Frontal cortex (tissue), 4 donors: Measurements from ENCODE around the gene ANKRD13B. TPM values are rescaled to one million over a fixed set of nuclear protein-coding genes. Genes with fewer than 3 reads are reported as not detected.

Experiments used
- DNase-seq, 2 donors: peaks; one replicate each; pipeline ENCODE4 v3.0.0; 2012; ENCODE audit warnings: low spot score in 2 of 2
- FAIRE-seq: peaks from 2 replicates; lab custom pipeline; 2012; peaks lifted over from hg19 to GRCh38; lab: Jason Lieb, UNC
- total RNA-seq: library from RNA; depleted of rRNA; stranded (reverse); fragments of >200 nt; gene quantifications from one replicate; pipeline ENCODE4 v1.2.3, GENCODE V29; 2014
- donor health status: control.
- donor health status: control.
- donor health status: control.

ANKRD13B gene
- total RNA-seq, 1 donor from 2014 or later = 19.6 TPM

DNA sequence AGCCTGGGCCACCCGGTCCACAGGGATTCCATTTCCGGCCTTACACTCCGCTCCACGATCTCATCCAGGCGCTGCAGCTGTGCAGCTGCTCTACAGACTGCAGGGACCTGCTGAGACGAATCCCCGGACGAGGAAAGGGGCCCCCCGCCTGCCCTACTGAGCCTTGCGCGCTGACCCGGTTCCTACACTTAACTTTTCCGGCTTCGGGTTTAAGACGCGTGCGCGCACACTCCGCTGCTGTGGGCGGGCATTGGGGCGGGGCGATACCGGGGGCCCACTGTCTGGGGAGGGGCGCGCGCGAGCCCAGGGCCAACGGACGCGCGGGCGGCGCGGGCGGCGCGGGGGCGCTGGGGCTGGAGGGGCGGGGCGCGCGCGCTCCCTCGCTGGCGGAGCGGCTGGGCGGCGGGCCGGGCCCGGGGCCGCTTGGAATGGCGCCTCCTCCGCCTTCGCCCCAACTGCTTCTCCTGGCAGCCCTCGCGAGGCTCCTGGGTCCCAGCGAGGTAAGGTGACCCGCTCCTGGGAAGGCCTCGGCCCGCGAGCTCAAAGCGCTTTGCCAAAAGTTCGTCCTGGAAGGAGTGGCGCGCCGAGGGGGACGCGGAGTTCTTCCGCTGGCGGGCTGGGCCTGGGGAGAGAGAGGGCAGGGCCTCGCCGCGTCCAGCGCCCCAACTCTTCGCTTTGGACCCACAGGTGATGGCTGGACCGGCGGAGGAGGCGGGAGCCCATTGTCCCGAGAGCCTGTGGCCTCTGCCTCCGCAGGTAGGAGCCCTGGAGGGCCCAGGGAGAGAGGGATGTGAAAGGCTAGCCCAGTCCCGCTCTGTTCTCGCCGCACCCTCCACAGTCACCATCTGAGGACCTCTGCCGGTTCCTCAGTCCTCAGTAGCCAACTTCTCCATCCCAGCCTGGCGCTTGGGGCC is 24.3 kb upstream of the ANKRD13B start, which contains the start of gene TP53I13:
Gene TP53I13 (plus strand): TSS at position 371 of the 914 bp plus-strand sequence. CDS start 58 bp downstream, at position 429.
- DNase-seq (peak; percentile 89 to 93), FAIRE-seq (no peak)

DNA sequence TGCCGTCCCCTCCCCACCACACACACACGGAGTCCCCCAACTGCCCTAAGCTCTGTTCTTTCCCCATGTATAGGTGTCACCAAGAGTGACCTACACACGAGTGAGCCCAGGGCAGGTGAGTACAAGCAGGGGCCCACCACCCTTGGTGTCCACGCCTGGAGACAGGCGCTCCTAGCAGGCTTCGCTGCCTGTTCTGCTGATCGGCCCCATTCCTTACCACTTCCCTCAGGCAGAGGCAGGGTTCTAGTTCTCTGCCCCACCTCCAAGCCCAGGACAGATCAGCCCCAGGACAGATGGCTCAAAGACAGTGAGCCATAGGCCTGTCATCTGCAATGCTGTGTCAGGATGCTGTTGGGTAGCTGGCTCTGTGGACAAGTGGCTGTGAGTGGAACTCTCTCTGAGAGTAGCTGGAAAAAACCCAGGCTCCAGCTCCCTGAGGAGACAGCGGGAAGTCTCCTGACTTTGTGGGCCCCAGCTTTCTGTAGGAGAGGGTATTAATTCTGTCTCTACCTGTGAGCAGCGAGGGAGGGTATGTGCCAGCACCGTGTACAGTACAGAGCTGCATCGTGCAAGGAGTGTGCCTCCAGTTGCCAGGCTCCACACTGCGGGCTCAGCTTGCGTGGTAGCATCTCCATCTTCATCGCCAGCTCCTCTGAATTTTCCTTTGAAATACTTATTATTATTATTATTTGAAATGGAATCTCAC is 23.5 kb upstream of the ANKRD13B start:
- peak in 1 of 2 donors; percentile 28 for DNase-seq
- no peak for FAIRE-seq

DNA sequence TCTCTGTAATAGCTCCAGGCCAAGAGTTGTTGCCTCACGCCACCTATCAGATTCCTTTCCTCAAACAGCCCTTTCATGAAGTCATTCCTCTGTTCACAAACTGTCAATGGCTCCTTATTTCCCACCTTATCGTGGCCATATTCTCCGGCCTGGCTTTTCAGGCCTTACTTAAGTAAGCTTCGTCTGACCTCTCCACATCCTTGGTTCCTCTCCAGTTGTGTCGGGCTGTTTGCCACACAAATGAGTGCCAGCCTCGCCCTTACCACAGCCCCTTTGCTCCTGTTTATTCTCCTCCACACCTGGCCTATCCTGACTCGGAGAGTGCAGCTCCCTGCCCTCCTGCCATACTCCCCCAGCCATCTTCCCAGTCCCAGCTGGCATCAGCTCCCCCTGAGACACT is 22.4 kb upstream of the ANKRD13B start:
- DNase-seq (no peak), FAIRE-seq (no peak)

DNA sequence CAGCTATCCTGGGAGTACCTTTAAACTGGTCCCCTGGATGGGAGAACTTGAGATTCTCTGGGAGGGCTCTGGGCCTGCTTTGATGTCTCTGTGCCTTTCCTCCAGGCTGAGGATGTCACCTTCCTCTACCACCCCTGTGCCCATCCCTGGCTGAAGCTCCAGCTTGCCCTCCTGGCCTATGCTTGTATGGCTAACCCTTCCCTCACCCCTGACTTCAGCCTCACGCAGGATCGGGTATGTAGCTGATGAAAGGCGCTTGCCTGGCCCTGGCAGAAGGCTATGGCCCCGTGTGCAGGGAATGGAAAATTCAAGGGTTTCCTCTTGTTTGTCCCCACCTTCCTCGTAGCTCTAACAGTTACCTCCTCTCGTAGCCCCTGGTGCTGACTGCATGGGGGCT is 21.4 kb upstream of the ANKRD13B start:
- FAIRE-seq = no peak
- peak in 1 of 2 donors; percentile 12 for DNase-seq

DNA sequence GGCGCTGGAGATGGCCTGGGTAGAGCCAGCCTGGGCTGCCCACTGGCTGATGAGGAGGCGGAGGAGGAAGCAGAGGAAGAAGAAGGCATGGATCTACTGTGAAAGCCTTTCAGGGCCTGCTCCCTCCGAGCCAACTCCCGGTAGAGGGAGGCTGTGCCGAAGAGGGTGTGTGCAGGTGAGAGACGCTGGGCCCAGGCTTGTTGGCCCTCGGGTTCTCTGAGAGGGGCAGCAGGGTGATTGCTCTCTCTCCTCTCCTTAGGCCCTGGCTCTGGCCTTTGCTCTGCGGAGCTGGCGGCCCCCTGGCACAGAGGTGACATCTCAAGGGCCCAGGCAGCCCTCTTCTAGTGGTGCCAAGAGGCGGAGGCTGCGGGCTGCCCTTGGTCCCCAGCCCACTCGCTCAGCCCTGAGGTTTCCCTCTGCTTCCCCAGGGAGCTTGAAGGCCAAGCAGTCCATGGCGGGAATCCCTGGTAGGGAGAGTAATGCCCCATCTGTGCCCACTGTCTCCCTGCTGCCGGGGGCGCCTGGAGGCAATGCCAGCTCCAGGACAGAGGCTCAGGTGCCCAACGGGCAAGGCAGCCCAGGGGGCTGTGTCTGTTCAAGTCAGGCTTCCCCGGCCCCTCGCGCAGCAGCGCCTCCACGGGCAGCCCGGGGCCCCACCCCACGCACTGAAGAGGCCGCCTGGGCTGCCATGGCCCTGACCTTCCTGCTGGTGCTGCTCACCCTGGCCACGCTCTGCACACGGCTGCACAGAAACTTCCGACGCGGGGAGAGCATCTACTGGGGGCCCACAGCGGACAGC is 20.9 kb upstream of the ANKRD13B start:
- FAIRE-seq = no peak

DNA sequence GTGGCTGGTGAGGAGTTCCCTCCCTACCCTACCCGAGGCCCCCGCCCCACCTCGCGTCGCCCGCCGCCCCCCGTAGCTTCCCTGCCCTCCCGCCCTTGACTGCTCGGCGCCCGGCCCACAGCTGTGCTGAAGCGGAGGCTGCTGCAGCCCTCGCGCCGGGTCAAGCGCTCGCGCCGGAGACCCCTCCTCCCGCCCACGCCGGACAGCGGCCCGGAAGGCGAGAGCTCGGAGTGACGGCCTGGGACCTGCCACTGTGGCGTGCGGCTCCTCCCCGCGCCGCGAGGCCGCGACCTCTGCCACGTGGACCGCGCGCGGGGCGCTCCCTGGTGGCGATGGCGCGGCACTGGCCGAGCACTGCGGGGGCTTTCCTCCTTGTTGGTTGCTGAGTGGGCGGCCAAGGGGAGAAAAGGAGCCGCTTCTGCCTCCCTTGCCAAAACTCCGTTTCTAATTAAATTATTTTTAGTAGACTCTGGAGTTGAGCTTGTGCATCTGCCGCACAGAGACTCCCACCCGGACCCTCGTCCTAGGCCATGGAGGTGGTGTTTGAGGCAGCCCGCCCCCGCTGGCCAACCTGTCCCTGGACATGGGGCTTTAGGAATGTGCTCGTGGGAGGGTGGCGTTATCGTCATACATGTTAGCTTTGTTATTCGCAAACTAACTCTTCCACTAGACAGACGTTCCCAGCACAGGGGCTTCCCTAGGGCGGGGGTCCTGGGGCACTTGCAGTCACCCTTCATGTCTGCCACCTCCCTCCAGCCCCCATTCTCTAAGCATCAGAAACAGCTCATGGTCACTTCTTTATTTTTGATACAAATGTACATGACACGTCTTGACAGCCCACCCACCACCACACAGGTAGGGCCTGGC is 20.0 kb upstream of the ANKRD13B start:
- FAIRE-seq = no peak
- peak; percentile 81 to 88 for DNase-seq

More for the DNA sequence above, 20.9 kb upstream of the ANKRD13B start:
- DNase-seq = no peak

DNA sequence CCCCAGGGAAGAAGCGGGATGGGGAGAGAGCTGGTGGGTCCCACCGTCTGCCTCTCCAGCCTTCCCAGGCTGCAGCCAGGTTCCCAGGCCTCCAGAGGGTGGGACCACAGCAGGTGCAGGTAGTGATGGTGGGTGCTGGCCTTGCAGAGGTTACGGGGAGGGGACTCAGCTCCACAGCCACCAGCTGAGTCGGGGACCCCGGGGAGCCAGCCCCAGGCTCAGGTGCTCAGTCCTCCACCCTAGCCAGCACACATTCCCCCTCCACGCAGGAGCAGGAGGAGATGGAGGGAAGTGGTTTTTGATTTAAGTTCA is 19.4 kb upstream of the ANKRD13B start:
- FAIRE-seq (no peak), DNase-seq (no peak)

DNA sequence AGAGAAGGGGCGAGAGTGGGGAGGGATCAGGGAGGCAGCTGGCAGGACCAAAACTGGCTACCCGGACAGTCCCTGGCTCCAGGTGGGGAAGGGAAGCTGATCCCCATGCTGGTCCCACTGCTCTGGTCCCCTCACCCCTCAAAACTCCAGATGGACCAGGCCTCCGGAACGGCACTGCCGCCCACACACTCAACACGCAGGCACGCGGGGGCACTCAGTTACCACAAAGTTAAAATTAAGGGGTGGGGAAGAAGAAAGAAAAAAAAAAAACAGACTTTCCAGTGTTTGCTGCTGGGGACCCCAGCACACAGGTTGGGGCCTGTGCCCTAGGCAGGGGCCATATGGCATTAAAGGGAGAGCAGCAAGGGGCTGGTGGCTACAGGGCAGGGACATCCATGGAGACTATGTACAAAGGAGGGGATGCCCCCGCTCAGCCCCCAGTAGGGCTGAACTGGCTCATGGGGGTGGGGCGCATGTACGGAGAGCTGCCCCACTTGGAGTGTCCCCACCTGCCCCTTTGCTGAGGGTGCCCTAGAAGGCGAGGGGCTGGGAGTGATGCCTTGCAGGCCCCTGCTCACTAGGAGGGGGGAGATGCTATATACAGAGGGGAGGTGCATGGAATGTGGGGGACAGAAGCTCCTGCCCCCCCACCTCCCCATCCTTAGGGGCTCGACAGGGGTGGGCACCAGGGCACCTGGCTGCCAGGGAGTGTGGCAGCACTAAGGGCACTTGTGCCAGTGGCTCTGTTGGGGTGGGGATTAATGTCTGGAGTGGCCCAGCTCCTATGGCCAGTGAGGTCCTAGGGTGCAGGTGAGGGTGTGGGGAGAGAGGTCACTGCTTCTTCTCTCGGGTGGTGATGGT is 18.8 kb upstream of the ANKRD13B start:
- DNase-seq = peak in 1 of 2 donors; percentile 16
- no peak for FAIRE-seq

DNA sequence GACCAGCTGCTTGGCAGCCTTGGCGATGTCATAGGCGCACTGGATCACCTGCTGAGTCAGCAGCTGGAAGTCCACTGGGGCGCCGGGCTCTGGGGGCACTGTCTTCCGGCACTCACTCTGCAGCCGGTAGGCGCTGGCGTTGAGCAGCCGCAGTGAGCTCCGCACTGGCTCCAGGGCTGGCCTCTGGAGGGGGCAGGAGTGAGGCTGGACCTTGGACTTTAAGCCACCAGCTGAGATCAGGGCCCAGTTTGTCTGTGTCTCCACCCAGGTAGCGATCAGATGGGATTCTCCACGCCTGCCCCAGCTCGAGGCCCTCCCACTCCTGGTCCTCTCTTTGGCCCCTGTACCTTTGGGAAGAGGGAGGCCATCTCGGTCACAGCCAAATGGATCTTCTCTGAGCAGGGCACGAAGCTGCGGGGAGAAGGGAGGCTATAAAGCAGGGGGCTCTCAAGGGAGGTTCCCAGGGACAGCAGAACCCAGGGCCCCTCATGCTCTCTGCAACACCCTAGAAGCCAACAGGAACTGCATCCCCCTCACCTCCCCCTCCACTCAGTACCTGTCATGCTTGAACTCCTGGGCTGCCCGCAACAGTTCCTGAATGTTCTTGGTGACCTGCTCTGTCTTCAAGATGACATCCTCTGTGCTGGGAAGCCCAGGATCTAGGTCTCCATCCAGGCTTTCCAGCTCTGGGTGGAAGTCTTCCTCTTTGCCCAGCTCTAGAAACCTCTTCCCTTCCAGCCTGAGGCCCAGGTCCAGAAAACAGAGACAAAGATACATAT is 18.0 kb upstream of the ANKRD13B start:
- DNase-seq = peak in 1 of 2 donors; percentile 8

DNA sequence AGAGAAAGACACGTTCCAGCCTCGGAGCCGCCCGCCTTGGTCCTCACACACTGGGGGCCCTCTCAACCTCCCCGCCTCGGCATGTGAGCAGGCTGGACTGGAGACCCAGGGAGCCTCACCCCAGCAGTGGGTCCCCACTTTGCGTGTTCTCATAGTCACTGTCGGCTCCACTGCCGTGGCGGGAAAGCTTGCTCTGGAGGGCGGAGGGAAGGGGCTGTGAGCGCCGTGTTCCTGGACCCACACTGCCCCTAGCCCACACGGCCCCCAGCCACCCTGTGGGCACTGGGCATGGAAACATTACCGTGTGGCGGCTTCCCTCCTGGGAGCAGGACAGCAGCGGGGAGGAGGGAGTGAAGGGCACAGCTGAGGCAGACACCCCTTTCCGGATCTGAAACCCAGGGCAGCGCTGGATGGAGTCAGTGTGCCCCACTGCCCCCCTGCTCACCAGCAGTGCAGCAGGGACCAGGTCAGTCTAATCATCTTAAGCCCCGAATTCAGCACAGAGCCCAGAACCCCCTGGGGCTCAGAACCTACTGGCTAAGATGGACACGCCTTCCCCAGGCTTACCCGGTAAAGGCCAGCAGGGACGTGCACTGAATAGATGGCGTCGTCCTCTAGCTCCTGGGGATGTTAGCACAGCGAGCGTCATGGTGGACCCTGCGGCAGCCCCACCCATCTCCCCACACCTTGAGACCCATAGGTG is 17.3 kb upstream of the ANKRD13B start:
- FAIRE-seq (no peak), DNase-seq (no peak)

More for the DNA sequence above, 18.0 kb upstream of the ANKRD13B start:
- FAIRE-seq = no peak

DNA sequence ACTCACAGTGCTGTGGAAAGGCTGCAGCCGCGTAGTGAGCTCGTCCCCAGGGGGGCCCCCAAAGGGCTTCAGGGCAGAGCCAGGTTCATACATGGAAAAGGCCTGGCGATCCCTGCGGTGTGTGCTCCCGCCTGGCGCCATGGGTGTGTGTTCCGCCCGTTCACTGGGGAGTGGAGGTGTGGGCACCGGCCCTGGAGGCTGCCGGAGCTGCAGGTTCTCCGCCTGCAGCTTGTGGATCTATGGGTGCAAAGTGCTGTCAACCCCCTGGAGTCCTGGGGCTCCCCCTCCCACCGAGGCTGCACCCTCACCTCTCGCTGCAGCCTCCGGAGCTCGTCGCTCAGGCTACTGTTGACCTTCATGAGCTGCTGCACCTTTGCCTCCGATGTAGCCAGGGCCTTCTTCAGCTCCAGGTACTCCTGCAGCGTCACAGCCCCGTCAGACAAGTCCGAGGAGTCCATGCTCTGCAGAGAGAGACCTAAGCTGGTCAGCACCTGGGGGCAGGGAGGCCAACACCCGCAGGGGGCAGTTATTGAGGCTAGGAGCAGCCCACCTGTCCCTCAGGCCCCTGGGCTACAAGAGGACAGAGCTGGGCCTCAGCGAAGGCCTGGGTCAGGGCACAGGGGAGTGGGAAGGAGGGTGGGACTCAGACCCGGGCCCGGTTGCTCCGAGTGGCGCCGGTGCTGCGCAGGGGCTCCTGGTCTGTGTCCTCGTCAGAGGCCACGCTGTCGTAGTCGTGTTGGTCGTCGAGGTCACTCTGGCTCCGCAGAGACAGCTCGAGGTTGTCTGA is 16.5 kb upstream of the ANKRD13B start:
- no peak for DNase-seq
- FAIRE-seq = no peak

DNA sequence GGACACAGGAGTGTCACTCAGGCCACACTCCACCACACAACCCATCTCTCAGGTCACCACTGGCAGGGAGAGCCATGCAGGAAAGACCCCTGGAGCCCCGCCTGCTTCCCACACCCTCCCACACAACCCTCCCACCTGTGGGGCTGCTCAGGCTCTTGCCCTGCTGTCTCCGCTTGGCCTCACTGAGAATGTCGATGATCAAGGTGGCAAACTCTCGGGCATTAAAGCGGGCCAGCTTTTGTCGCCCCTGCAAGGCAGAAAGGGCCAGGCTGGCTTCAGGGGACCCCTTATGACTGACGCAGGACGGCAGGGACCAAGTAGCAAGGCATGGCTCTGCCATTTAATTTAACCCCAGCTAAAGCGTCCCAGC is 15.9 kb upstream of the ANKRD13B start:
- no peak for DNase-seq
- FAIRE-seq = no peak

DNA sequence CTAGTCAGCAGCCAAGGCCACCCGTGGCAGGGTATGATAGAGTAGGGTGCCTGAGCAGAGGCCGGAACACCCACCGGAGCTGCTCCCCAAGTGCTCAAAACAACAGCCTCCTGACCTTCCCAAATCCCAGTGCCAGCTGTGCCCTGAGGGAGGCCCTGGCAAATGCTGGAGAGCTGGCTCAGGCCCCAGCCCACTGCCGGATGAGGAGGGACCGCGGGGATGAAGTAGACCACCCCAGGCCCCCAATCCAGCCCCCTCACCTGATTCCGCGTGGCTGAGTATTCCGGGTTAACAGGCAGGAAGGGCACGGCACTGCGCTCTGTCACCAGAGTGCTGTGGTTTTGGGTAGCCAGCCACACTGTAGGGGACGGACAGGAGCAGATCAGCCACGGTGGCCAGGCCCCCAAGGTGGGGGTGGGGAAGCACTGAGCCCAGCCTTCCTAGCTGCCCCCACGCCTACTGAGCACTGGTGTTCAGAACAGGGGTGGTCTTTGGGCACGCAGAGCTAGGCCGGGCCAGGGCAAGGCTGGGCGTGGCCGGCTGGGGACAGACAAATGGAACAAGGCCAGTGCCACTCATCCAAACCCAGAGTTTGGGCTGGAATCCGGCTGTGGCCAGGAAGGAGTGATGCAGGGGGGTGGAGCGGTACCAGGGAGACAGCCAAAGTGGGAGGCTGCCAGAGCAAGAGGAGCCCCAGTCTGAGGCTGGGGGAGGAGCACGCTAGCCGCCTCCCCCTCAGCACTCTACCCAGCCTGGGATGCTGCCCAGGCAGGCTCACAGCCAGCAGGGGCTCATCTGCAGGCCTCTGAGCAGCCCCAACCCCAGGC is 15.3 kb upstream of the ANKRD13B start:
- DNase-seq (peak; percentile 61 to 66), FAIRE-seq (no peak)

DNA sequence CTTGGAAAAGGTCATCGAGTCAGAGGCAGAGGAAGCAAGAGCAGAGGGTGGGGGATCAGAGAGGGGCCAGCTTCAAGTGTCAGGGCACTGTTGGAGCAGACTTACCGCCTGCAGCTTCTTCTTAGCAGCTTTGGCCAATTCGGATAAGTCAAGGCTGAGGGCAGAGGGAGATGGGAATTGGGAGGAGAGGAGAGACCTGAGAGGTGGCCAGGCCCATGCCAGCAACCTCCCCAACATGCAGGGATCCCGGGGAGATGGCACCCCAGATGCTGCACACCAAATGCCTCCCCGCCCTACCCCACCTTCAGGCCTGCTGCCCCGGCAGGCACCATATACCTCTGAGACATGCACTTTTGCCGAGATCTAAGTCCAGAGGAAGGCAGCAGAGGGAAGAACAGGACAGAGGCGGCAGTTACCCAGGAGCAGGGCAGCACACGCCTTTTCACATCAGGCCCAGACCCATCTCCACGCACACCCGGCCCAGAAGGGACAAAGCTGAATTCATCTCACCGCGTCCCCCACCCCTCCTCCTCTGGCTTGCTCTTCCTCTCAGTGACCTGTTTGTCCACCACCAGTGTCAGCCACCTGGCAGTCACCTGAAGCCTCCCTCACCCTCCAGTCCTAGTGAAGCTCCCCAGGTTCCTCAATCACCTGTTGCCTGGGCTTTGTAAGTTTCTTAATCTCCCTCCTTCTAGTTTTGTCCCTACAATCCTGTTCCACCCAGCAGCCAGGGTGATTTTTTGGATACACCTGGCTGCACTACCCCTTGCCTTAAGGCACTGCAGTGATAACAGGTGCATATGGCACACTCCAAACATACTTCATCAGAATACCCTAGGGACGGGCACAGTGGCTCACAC is 14.1 kb upstream of the ANKRD13B start:
- FAIRE-seq (no peak), DNase-seq (peak in 1 of 2 donors; percentile 12)
